ENCODE data around the gene OR3A3.
"Not testable (repeated sequence)": the region's sequence is repeated elsewhere in the genome, so short reads cannot be mapped to it uniquely, and the experiment has no call there.

OR3A3 gene

DNA sequence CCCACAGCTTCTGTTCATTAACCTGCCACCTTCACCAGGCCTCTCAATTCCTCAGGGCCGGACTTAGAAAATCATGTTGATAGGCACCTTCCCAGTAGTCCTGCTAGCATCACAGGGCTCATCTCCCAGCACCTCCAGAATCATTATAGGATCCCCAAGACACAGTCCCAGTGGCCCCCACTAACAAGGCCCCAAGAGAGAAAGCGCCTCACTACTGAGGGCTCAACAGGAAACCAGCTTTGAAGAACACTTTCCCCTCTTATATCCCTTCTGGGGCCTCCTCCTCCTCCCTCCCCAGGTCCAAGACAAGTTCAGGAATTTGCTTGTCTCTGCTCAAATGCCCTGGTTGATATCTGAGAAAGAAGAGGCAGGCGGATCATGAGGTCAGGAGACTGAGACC is at the start of gene OR3A3:
Gene OR3A3, plus strand, starts transcription at position 301 of the 400 bp plus-strand sequence.
- DNase-seq: no peak

DNA sequence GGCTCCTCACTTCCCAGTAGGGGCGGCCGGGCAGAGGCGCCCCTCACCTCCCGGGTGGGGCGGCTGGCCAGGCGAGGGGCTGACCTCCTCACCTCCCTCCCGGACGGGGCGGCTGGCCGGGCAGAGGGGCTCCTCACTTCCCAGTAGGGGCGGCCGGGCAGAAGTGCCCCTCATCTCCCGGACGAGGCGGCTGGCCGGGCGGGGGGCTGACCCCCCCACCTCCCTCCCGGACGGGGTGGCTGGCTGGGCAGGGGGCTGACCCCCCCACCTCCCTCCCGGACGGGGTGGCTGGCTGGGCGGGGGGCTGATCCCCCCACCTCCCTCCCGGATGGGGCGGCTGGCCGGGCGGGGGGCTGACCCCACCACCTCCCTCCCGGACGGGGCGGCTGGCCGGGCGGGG is 40.0 kb upstream of the OR3A3 start:
- DNase-seq: not testable (repeated sequence)

DNA sequence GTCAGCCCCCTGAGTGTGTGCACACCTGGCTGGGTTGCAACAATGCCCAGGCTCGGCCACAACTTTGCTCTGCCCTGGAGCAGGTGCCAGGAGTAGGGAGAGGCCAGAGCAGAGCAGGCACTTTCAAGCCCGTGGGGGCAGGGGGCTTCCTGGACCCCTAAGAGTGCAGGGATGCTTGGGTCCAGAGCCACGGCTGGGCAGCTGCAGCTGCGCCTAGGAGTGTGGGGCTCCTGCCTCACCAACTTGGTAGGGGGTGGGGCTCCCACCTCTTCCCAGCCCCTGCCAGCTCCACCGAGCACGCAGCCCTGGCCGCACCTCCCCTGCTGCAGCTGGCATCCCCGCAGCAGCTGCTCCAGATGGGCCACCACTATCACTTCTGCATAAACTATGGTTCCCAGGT is 32.8 kb upstream of the OR3A3 start:
- DNase-seq: no peak

DNA sequence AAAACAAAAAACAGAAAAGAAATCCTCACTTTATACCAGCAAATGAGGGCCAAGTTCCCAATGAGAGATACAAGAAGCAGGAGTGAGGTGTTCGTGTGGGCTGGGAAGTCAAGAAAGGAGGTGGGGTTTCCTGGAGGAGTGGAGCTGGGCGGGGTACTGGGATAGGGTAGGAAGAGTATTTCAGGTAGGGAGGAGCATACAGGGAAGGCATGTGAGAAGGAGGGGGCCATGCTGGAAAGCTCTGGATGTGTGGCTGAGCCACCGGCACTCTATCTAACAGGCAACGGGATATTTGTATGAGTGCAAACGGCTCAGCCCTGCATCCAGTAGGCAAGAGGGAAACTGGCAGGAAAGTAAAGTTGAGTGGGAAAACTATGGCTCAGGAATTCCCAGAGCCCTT is 29.2 kb upstream of the OR3A3 start:
- no peak for DNase-seq

GRCh38 chr17:3385869-3386816 is 25.0 kb upstream of the OR3A3 start, which contains the start of gene OR3A2:
OR3A2 (minus strand) TSS chr17:3386308.
- DNase-seq: peak in 1 of 2 donors; percentile 19

DNA sequence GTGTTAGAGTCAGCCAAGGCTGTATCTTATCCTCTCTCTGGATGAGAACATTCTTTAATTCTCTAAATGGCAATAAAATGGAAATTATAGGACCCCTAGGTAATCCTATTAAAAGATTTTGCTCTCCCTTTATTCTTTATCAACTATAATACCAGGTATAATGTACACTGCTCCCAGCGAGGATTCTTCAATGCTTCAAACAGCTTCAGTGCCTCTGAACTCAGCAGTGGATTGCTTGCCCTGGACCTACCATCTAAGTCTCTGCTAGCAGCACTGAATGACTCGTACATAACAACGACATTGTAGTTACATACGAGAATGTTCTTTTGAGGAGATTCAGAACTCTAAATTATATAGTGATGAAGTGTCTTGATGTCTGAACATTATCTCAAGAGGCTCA is 21.4 kb upstream of the OR3A3 start:
- no peak for DNase-seq

DNA sequence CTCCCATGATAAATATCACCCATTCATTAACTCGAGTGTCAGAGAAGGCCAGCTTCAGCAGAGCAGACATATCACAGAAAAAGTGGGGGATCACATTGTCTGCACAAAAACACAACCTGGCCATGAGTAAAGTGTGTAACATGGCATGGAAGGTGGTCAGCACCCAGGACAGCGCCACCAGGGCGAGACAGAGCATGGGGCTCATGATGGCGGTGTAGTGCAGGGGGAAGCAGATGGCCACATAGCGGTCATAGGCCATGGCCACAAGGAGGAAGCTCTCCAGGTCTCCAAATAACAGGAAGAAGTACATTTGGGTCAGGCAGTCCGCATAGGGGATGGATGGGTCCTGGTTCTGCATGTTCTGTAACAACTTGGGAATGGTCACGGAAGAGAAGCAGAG is 13.4 kb upstream of the OR3A3 start:
- peak in 1 of 2 donors; percentile 11 for DNase-seq

DNA sequence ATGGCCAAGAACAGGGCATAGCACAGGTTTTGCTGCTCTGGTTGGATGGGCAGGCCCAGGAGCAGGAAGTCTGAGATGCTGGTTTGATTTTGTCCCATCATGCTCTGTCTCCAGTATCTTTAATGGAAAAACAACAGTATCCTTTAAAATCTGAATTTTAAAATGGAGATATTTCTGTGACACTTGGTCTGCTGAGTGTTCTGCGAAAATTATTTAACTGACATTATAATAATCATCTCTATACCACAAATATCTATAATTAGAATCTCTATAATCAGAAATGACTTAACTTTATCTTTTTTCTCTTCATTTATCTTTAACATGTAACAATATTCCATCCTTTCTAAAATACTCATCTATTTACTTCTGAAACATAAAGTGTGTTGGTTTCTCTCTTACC is 12.9 kb upstream of the OR3A3 start, which contains the start of gene OR1E1:
Gene OR1E1, minus strand, starts transcription at position 101 of the 400 bp plus-strand sequence. Its CDS starts 0 bp downstream, at position 101.
- DNase-seq: no peak

GRCh38 chr17:3400055-3400454 is 11.1 kb upstream of the OR3A3 start:
- no peak for DNase-seq

DNA sequence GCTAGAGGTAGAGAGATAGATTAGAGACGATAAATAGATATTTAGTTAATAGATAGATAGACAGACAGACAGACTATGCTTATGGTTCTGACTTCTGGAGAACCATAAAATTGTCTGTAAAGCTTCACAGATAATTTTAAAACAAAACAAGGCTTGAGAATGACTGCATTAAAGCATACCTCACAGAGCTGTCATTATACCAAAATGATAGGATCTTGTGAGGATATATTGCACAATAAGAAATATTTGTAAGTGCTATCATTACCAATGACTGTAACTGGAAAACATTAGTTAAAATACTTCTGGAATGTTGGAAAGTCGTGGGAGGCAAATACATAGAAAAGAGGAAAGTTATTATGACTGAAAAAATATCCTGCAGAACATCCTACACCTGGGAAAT is 9.4 kb upstream of the OR3A3 start:
- DNase-seq: no peak

- not testable (repeated sequence) for DNase-seq
Observed at GRCh38 chr17:3403856-3404255, 7.3 kb upstream of the OR3A3 start.

GRCh38 chr17:3412216-3412615 is 1.0 kb downstream of the OR3A3 start:
- not testable (repeated sequence) for DNase-seq

GRCh38 chr17:3415610-3416009 is 4.4 kb downstream of the OR3A3 start:
- DNase-seq: no peak

- no peak for DNase-seq
Observed at GRCh38 chr17:3418222-3418621, 7.1 kb downstream of the OR3A3 start.

- DNase-seq: peak in 1 of 2 donors; percentile 1
Observed at GRCh38 chr17:3433215-3433614, 22.0 kb downstream of the OR3A3 start.

DNA sequence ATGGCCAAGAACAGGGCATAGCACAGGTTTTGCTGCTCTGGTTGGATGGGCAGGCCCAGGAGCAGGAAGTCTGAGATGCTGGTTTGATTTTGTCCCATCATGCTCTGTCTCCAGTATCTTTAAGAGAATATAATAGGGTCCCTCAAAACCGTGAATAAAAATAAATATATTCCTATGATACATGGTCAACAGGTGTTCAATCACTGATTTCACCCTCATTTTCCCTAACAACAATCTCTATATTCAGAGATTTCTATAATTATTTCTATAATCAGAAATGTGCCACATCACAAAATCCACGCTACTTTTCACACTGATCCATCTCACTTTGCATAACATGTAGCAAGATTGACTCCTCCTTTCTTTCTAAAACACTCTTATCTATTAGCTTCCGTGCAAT is 22.6 kb downstream of the OR3A3 start, which contains the start of gene OR1E2:
Gene OR1E2, minus strand, starts transcription at position 101 of the 400 bp plus-strand sequence. Its CDS starts 0 bp downstream, at position 101.
- DNase-seq: no peak

- no peak for DNase-seq
Observed at GRCh38 chr17:3438368-3438767, 27.2 kb downstream of the OR3A3 start.

DNA sequence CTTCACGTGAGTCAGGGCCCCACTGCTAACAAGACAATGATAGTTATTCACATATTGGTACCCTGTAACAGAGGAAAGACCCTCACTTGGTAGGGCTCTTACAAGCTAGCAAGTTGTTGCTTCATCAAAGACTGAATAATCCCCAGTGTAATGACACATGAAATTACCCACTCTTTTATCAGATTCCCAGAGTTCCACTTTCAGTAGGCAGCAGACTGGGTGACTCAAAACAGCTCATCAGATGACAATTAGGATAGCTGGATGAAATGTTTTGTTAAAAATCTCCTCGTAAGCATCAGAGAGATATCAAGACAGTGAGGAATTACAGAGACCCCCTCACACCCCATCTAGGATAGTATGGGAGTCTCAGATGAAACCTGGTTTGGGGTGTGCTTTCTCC is 29.3 kb downstream of the OR3A3 start:
- DNase-seq: no peak

GRCh38 chr17:3447625-3448024 is 36.5 kb downstream of the OR3A3 start:
- no peak for DNase-seq

DNA sequence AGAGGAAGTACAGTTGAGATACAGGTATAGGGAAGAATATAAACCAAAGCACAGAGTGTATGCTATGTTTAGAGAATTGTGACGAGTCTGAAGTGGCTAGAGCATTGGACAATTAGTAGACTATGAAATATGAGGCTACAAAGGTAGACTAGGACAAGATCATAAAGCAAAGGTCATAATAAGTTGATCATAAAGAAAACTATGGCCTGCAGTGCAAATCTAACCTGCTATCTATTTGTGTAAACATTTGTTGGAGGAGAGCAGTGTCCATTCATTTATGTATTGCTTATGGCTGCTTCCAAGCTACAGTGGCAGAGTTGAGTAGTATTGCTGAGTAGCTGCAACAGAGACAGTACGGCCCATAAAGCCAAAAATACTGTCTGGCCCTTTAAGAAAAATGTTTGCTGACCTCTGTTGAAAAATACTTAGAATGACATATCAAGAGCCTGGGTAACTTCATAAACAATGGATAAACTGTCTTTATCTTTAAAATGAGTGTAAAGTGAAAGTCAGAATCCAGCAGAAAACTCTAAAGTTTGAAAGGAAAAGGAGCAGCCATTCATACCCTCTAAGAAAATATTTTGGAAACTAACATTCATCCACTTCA is 37.0 kb downstream of the OR3A3 start:
- no peak for DNase-seq

GRCh38 chr17:3466355-3466754 is 55.2 kb downstream of the OR3A3 start:
- DNase-seq: not testable (repeated sequence)

DNA sequence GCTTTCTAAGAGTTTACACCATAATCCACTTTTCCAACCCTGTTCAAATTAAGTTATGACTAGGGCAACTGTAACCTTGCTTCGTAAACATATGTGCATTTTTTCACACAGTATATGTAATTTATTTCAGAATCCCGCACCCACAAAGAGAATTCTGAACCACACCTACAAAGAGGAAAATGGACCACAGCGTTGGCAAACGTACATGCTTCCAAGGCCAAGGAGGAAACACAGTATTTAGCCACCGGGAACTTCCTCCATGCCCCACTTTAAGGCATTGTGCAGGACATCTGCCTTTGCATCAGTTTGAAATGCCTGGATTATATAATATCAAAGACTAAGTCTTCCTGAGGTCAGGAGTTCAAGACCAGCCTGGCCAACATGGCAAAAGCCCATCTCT is 58.4 kb downstream of the OR3A3 start:
- no peak for DNase-seq

- no peak for DNase-seq
Observed at GRCh38 chr17:3471599-3471998, 60.4 kb downstream of the OR3A3 start, which contains the start of gene SPATA22. SPATA22 (minus strand) TSS chr17:3471819; CDS start chr17:3469325, 2,494 bp downstream.

GRCh38 chr17:3472137-3472536 is 61.0 kb downstream of the OR3A3 start:
- DNase-seq: no peak

Measured in stimulated activated CD4-positive, alpha-beta T cell treated with anti-CD3 and anti-CD28 coated beads, Interleukin-2, amount 100 ng/mL, for 48 hours (primary cell).